Subcutaneous adipose tissue (tissue), 4 donors: ENCODE data around the gene UGT1A3. TPM values are rescaled to one million over a fixed set of nuclear protein-coding genes. Genes with fewer than 3 reads are reported as not detected.

Experiments
- total RNA-seq, 4 donors: library from RNA; depleted of rRNA; stranded (reverse); fragments of >200 nt; gene quantifications; one replicate each; pipeline ENCODE4 v1.1.0, GENCODE V29; 2016
- TF ChIP-seq, protein P1 (sequence below): fragments of 450-650 bp; IDR thresholded peaks from one replicate; pipeline ENCODE4 v1.5.1; 2016; ENCODE audit warnings: low read depth, mild to moderate bottlenecking, control low read depth, antibody characterized with exemption, moderate library complexity

The UGT1A3 gene
- total RNA-seq, 4 donors from 2014 or later, result not detected

DNA sequence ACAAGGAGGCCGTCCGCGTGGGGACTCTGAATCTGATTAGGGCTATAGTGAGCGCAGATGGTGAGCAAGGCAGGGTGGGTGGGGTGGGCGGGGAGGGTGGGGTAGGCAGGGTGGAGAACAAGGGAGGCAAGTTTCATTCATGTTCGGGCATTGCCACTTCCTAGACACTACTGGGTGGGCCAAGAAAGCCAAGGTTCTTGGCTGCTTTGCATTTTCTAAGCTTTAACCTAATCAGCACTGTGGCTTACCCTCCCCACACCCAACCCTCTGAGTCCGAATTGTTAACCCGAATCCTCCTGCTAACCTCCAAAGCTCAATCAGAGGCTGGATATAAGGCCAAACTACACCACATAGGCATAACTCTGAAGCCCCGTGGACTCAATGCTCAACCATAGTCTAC, 67.4 kb downstream of the UGT1A3 start:
- TF ChIP-seq, protein P1, sequence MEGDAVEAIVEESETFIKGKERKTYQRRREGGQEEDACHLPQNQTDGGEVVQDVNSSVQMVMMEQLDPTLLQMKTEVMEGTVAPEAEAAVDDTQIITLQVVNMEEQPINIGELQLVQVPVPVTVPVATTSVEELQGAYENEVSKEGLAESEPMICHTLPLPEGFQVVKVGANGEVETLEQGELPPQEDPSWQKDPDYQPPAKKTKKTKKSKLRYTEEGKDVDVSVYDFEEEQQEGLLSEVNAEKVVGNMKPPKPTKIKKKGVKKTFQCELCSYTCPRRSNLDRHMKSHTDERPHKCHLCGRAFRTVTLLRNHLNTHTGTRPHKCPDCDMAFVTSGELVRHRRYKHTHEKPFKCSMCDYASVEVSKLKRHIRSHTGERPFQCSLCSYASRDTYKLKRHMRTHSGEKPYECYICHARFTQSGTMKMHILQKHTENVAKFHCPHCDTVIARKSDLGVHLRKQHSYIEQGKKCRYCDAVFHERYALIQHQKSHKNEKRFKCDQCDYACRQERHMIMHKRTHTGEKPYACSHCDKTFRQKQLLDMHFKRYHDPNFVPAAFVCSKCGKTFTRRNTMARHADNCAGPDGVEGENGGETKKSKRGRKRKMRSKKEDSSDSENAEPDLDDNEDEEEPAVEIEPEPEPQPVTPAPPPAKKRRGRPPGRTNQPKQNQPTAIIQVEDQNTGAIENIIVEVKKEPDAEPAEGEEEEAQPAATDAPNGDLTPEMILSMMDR, result no peak

- TF ChIP-seq, protein P1, result no peak
These were observed 69.7 kb downstream of the UGT1A3 start for GRCh38 chr2:233798335-233799086.

GRCh38 chr2:233799087-233799665, 70.3 kb downstream of the UGT1A3 start:
- TF ChIP-seq, protein P1, result no peak

- TF ChIP-seq, protein P1, result no peak
These were observed 70.9 kb downstream of the UGT1A3 start for GRCh38 chr2:233799716-233800115.

- TF ChIP-seq, protein P1, result no peak
These were observed 71.4 kb downstream of the UGT1A3 start for GRCh38 chr2:233800208-233800607.

DNA sequence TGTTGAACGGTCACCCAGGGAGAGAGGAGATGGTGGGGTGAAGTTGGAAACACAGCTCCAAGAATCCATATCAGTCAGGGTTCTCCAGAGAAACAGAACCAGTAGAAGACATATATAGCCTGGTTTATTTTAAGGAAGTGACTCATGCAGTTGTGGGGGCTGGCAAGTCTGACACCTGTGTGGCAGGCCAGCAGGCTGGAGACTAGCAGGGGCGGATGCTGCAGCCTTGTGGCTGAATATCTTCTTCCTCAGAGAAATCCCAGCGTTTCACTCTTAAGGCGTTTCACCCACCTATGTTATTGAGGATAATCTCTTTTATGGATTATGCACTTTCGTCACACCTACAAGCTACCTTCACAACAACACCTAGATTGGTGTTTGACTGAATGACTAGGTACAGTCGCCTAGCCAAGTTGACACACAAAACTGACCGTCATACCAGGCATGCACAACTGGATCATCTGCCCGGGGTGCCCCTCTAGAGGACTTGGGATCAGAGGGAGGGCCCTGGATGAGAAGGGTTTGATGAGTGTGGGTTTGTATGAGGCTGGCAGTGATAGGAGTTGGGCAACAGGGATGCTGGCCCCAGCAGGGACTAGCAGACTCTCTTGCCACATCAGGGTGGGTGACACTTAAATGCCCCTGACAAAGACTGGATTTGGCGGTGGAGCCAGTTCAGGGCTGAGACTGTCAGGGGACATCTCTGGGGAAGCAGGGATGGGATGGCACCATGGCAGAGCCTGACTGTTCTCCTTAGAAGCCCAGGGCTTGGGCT, 72.7 kb downstream of the UGT1A3 start:
- TF ChIP-seq, protein P1, result no peak

GRCh38 chr2:233802132-233802815, 73.4 kb downstream of the UGT1A3 start:
- TF ChIP-seq, protein P1, result no peak
